Activated T-cell treated with anti-CD3 and anti-CD28 coated beads, Interleukin-2, amount 50 U/mL, for 48 hours (primary cell): Measurements from ENCODE around the gene IKBKG.
"Not testable (repeated sequence)": the region's sequence is repeated elsewhere in the genome, so short reads cannot be mapped to it uniquely, and the experiment has no call there.

Experiments
- DNase-seq, 2 experiments: peaks; one replicate each; pipeline ENCODE4 v3.0.0-alpha.2; 2020

IKBKG gene

DNA sequence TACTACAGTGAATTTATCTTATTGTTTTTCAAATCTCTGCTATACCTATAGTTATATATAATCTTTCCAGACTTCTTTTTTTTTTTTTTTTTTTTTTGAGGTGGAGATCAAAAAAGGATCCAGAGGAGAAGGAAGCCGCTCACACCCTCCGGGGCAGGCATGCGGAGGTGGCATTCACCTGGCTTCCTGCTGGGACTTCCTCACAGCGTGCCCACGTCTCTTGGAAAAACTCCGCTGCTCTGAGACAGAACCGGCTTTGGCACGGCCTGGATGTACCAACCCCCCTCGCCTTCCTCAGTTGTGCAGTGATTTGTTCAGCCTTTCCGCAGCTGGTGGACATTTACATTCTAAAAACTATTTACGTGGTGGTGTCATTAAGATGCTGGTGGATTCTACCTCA, 60.6 kb downstream of the IKBKG start:
- DNase-seq, result not testable (repeated sequence)

DNA sequence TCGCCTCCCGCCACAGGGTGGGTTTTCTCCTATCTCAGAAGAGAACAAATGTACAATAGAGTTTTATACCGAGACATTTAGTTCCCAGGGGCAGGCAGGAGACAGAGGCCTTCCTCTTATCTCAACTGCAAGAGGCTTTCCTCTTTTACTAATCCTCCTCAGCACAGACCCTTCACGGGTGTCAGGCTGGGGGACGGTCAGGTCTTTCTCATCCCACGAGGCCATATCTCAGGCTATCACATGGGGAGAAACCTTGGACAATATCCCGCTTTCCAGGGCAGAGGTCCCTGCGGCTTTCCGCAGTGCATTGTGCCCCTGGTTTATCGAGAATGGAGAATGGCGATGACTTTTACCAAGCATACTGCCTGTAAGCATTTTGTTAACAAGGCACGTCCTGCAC, 61.4 kb downstream of the IKBKG start:
- not testable (repeated sequence) for DNase-seq

DNA sequence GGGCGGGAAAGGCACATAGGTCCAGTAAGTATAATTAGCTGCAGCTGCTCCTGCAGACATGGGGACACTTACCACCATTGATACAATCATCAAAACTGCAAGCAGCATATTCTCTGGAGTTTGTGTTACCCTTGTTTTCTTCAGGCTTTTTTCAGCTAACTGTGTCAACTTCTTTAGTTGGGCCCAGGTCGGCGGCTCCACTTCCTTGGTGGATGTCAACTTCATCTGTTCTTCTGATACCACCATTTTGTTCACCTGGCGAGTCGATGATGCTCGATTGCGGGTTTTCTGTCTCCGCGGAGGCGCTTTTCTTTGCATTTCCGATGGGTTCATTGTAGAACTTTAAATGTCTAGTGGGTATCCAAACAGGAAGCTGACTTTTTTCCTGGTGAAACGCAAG, 63.7 kb downstream of the IKBKG start:
- not testable (repeated sequence) for DNase-seq

DNA sequence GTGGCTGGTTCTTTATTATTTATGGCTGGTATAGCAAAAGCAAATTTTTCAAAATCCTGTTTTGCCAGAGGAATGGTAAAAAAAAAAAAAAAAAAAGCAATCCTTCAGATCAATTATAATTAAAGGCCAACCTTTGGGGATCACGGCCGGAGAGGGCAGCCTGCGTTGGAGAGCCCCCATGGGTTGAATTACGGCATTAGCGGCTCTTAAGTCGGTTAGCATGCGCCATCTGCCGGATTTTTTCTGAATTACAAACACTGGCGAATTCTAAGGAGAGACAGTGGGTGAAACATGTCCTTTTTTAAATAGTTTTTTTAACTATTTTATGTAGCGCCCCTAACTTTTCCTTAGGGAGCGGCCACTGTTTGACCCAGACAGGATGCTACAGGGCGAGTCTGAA, 66.2 kb downstream of the IKBKG start:
- not testable (repeated sequence) for DNase-seq
